ENCODE measurements around the gene ZNF281. TPM values are rescaled to one million over a fixed set of nuclear protein-coding genes. Genes with fewer than 3 reads are reported as not detected.
"Not testable (repeated sequence)": the region's sequence is repeated elsewhere in the genome, so short reads cannot be mapped to it uniquely, and the experiment has no call there.

Gene ZNF281
- total and polyA plus RNA-seq, 2 experiments from 2014 or later, result 40.3 to 45.2 TPM

GRCh38 chr1:200363264-200363933, 46.4 kb downstream of the ZNF281 start:
- TF ChIP-seq EZH2 (IDR thresholded peaks at IDR 0.05; ENCODE audit: insufficient read depth, poor library complexity, severe bottlenecking) (no peak), EZH2phosphoT487 (IDR thresholded peaks at IDR 0.05; ENCODE audit: insufficient read depth, low read depth) (no peak)
- Histone ChIP-seq H3K4me3 (no peak overlapping the region), H3K27ac (peak overlapping the region; percentile 77), H3K4me1 (ENCODE audit: insufficient read depth) (peaks cover 68% of the 10 kb centered on the region), H3K79me2 (ENCODE audit: insufficient read depth) (no peaks in the 10 kb centered on the region), H3K4me2 (ENCODE audit: unreplicated experiment) (peak overlapping the region; percentile 59), H3K36me3 (ENCODE audit: low read depth) (no peaks in the 10 kb centered on the region), H3K9me2 (ENCODE audit: insufficient read depth) (0 out of 2 replicates have a peak, but pooled peaks cover 2% of the 10 kb centered on the region), H2AFZ (no peak overlapping the region), H4K20me1 (ENCODE audit: insufficient read depth) (no peaks in the 10 kb centered on the region), H3K27me3 (replicated peaks; ENCODE audit: insufficient read depth) (no peaks in the 10 kb centered on the region), H3F3A (ENCODE audit: insufficient read depth) (peaks cover 46% of the 10 kb centered on the region), H3K9me3 (ENCODE audit: low read depth) (no peaks in the 10 kb centered on the region), H3K9ac (no peak overlapping the region)
- peak; percentile 23 for DNase-seq
- 71 to 75% methylated on average over 5 of the region's 5 CpGs for WGBS, 2 experiments (ENCODE audit: low coverage in 1 of 2, low lambda C conversion rate in 2 of 2, missing lambda C conversion rate in 2 of 2)
- in situ Hi-C loops (cut with MboI), result no loop called here

- Histone ChIP-seq H2AFZ (no peak overlapping the region), H3K27ac (no peak overlapping the region), H3K4me3 (no peak overlapping the region), H3K4me2 (ENCODE audit: unreplicated experiment) (no peak overlapping the region), H3K36me3 (ENCODE audit: low read depth) (no peaks in the 10 kb centered on the region), H4K20me1 (ENCODE audit: insufficient read depth) (no peaks in the 10 kb centered on the region), H3K4me1 (ENCODE audit: insufficient read depth) (peaks cover 58% of the 10 kb centered on the region), H3F3A (ENCODE audit: insufficient read depth) (peaks cover 38% of the 10 kb centered on the region), H3K9me2 (ENCODE audit: insufficient read depth) (0 out of 2 replicates have a peak, but pooled peaks cover 2% of the 10 kb centered on the region), H3K9ac (no peak overlapping the region), H3K9me3 (ENCODE audit: low read depth) (no peaks in the 10 kb centered on the region), H3K79me2 (ENCODE audit: insufficient read depth) (no peaks in the 10 kb centered on the region), H3K27me3 (replicated peaks; ENCODE audit: insufficient read depth) (no peaks in the 10 kb centered on the region)
- WGBS, 2 experiments (ENCODE audit: low coverage in 1 of 2, low lambda C conversion rate in 2 of 2, missing lambda C conversion rate in 2 of 2), result 73 to 94% methylated on average over 2 of the region's 2 CpGs
- no peak for TF ChIP-seq EZH2phosphoT487 (IDR thresholded peaks at IDR 0.05; ENCODE audit: insufficient read depth, low read depth)
- TF ChIP-seq EZH2 (IDR thresholded peaks at IDR 0.05; ENCODE audit: insufficient read depth, poor library complexity, severe bottlenecking), result no peak
- no peak for DNase-seq
- in situ Hi-C loops (cut with MboI), result no loop called here
Measured at GRCh38 chr1:200362421-200362820, 47.4 kb downstream of the ZNF281 start.

DNA sequence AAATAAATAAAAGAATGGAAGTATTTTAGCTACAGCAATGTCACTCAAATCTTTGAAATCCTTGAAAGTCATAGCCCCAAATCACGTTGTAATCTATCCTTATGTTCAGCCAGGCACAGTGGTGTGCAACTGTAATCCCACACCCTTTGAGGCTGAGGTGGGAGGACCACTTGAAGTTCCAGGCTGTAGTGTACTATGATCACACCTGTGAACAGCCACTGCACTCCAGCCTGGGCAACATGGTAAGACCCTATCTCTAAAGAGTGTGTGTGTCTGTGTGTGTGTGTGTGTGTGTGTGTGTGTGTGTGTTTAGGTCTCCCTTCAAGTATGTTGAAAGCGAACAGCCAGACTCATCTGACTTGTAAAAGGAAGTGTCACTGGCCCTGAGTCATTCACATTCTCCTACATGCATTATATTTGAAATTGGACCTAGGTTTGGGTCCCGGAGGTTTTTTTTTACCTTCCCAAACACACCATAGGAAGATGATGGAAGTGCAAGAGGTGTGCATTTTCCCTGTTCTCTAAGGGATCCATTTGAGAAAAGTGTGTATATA, 50.1 kb downstream of the ZNF281 start:
- Histone ChIP-seq H3K4me2 (ENCODE audit: unreplicated experiment) (peak overlapping the region; percentile 18), H3F3A (ENCODE audit: insufficient read depth) (peaks cover 13% of the 10 kb centered on the region), H3K4me3 (no peak overlapping the region), H3K27ac (peak overlapping the region; percentile 33; the same call in 1 of the 2 replicates), H3K79me2 (ENCODE audit: insufficient read depth) (no peaks in the 10 kb centered on the region), H3K4me1 (ENCODE audit: insufficient read depth) (peaks cover 36% of the 10 kb centered on the region), H3K9ac (no peak overlapping the region), H2AFZ (no peak overlapping the region), H3K36me3 (ENCODE audit: low read depth) (no peaks in the 10 kb centered on the region), H3K9me2 (ENCODE audit: insufficient read depth) (0 out of 2 replicates have a peak, but pooled peaks cover 2% of the 10 kb centered on the region), H4K20me1 (ENCODE audit: insufficient read depth) (no peaks in the 10 kb centered on the region), H3K27me3 (replicated peaks; ENCODE audit: insufficient read depth) (no peaks in the 10 kb centered on the region), H3K9me3 (ENCODE audit: low read depth) (no peaks in the 10 kb centered on the region)
- peak; percentile 82 for DNase-seq
- TF ChIP-seq EZH2phosphoT487 (IDR thresholded peaks at IDR 0.05; ENCODE audit: insufficient read depth, low read depth), result no peak
- no peak for TF ChIP-seq EZH2 (IDR thresholded peaks at IDR 0.05; ENCODE audit: insufficient read depth, poor library complexity, severe bottlenecking)
- in situ Hi-C loops (cut with MboI), result no loop called here
- WGBS, 2 experiments (ENCODE audit: low coverage in 1 of 2, low lambda C conversion rate in 2 of 2, missing lambda C conversion rate in 2 of 2), result 29 to 36% methylated on average over 3 of the region's 3 CpGs

DNA sequence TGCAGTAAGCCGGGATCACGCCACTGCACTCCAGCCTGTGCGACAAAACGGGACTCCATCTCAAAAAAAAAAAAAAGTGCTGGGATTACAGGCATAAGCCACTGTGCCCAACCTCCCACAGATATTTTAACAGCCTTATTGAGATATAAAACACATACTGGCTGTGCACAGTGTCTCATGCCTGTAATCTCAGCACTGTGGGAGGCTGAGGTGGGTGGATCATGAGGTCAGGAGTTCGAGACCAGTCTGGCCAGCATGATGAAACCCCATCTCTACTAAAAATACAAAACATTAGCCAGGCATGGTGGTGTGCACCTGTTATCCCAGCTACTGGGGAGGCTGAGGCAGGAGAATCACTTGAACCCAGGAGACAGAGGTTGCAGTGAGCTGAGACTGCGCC, 51.9 kb downstream of the ZNF281 start:
- H3K4me2 ChIP-seq (ENCODE audit: unreplicated experiment); in situ Hi-C loops (cut with MboI); H3K27me3 ChIP-seq (replicated peaks; ENCODE audit: insufficient read depth); H3K9ac ChIP-seq; DNase-seq; H3K4me3 ChIP-seq; H3K27ac ChIP-seq; H3K9me2 ChIP-seq (ENCODE audit: insufficient read depth); H4K20me1 ChIP-seq (ENCODE audit: insufficient read depth); H2AFZ ChIP-seq; H3K36me3 ChIP-seq (ENCODE audit: low read depth); H3K79me2 ChIP-seq (ENCODE audit: insufficient read depth); H3K9me3 ChIP-seq (ENCODE audit: low read depth): not testable (repeated sequence)
- peaks cover 35% of the 10 kb centered on the region for H3K4me1 ChIP-seq (ENCODE audit: insufficient read depth)
- H3F3A ChIP-seq (ENCODE audit: insufficient read depth), result peaks cover 16% of the 10 kb centered on the region
- WGBS, 2 experiments (ENCODE audit: low coverage in 1 of 2, low lambda C conversion rate in 2 of 2, missing lambda C conversion rate in 2 of 2), result 88 to 90% methylated on average over 6 of the region's 6 CpGs
